Activated T-helper 1 cell treated with anti-CD3 and anti-CD28 coated beads, Interleukin-2, amount 50 U/mL, for 16 hours (primary cell): Measurements from ENCODE around the gene FIGN.

Experiments
- DNase-seq, 2 donors: peaks; one replicate each; pipeline ENCODE4 v3.0.0-alpha.2; 2020; ENCODE audit warnings: low read depth in 1 of 2, low spot score in 1 of 2

FIGN gene

GRCh38 chr2:163665817-163666216 lies 70.0 kb downstream of the FIGN start:
- DNase-seq, result no peak

DNA sequence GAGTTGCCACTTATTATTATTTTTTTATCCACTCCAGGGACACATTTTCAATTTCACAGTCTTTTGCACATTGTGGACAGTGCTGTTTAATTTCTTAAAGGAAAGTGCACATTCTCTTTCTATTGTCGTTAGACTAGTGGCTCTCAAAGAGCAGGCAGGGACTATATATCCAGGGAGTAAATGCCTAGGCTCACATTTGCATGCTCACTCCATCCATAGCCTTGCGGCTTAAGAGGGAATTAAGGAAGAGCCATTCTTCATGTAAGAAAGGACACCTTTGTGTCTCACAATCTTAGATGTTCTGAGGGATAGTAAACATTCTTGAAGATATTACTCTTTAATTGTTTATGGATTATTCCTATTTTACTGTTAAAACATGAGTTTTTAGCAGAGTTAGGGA lies 70.8 kb downstream of the FIGN start:
- DNase-seq, result no peak

DNA sequence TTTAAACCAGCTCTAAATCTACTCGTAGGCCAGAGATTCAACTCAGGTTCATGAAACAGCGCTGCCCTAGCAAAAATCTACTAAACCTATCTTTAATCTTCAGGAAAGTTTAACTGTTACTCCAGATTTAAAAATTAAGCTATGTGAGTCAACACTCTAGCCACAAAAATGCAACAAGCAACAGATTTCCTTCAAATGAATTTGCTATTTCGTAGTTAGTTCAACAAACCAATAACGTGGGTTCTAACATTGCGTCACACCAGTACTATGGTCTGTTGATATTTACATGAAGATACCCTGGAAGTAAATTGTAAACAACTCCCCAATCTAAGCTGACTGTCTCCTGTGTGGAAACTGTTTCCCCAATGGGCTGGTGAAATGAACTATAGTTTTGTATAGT lies 71.2 kb downstream of the FIGN start:
- no peak for DNase-seq

- no peak for DNase-seq
These were observed 73.5 kb downstream of the FIGN start for GRCh38 chr2:163662141-163662780.

GRCh38 chr2:163659224-163659623 lies 76.6 kb downstream of the FIGN start:
- DNase-seq, result no peak

GRCh38 chr2:163658556-163658955 lies 77.3 kb downstream of the FIGN start:
- DNase-seq, result no peak

DNA sequence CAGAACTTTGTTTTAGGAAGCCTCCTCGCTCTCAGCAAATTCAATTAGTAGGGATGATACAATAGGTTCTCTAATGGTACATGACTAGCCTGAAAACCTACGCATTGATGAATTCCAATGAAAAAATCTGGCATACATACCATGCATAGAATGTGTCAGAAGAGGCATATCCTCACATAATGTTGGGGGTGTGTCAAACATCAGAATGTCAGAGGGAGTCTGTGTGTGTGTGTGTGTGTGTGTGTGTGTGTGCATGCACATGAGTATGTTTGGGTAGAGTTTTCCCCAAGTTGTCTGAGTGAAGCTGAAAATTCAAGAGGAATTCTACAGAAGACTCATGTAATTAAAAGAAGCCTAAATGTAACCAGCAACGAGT lies 78.5 kb downstream of the FIGN start:
- DNase-seq, result no peak

DNA sequence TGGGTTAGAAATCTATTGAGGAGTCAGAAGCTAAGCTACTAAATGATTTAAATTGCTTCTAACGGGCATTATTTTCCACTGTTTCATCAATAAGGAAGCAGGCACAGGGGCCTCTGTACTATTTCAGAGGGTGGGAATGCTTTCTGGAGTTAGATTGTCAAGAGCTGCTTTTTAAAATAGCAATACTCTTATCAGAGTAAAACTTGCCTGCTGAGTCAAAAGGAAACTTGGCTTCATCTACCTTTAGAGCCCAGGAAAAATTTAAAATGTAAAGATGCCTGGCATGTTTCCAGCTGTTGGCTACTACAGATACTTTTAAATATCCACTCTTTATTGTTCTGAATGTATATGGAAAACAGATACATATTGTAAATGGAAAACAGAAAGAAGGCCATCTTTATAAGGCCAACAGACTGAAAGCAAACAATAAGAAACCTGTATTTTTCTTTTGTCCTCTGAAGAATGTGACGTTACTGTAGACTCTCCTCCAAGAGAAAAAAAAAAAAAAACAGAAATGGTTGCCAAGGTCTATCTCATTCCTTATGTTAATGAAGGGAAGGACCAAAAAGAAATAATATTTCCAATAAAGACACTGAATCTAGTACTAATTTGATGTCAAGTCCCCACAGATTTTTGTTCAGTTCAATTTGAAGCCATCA lies 79.1 kb downstream of the FIGN start:
- no peak for DNase-seq

DNA sequence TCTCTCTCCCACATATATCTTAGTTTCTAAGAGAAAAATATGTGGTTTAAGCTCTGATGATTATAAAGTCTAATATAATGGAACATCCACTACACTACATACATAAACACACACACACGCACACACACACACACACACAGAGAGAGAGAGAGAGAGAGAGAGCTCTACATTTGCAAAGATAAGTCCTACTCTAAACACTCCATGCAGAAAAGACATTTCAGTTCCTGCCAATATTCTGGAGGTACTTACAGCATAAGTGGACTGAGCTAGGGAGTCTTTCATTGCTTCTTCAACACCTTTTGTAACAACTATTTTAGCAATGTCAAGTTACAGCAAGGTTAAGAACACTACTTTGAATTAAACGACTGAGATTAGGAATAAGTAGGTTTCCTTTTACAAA lies 80.1 kb downstream of the FIGN start:
- no peak for DNase-seq

DNA sequence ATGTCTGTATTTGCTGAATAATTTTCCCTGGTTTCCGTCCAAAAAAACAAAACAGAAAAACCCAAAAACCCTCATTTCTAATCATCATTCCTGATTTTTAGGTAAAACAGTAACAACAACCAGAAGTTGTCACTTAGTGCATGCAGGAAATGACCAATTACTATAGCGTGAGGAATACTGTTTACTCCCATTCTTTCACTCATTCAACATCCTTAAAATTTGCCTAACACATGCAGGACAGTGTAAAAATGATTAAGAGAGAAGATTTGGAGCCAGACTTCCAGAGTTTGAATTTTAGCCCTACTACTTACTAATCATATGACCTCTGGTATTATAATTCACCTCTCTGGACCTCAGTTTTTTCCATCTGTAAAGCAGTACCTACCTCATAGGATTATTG lies 83.1 kb downstream of the FIGN start:
- DNase-seq, result no peak

- DNase-seq, result no peak
These were observed 86.7 kb downstream of the FIGN start for GRCh38 chr2:163649080-163649479.

GRCh38 chr2:163647300-163647699 lies 88.5 kb downstream of the FIGN start:
- DNase-seq, result no peak

- DNase-seq, result no peak
These were observed 89.1 kb downstream of the FIGN start for GRCh38 chr2:163646687-163647086.

DNA sequence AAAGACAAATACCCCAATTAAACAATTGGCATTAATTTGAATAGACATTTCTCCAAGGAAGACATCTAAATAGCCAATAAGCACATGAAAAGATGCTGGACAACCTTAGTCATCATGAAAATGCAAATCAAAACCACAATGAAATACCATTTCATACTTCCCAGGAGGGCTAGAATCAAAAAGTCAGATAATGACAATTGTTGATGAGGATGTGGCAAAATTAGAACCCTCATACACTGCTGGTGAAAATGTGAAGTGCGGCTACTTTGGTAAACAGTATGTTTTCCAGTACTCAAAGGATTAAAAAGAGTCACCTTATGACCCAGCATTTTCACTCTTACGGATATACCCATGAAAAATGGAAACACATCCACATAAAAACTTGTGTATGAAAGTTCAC lies 91.6 kb downstream of the FIGN start:
- no peak for DNase-seq

DNA sequence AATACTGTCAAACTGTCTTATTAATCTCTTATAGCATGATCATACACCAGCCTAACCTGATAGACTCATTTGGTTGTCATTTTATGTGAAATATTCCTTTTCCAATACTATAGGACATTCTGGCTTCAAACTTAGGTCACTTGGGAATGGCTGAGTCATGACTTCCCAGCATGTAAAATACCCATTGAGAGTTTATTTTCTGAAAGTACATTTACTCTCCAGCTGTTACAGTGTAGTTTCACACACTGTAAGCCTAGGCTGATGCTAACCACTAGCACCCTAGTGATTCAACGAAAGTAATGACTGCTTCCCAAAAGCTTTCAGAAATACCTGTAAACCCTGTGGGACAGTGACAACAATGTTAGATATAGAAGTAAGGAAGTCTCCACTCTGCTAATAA lies 93.8 kb downstream of the FIGN start:
- no peak for DNase-seq

- DNase-seq, result no peak
These were observed 95.1 kb downstream of the FIGN start for GRCh38 chr2:163640542-163641193.

DNA sequence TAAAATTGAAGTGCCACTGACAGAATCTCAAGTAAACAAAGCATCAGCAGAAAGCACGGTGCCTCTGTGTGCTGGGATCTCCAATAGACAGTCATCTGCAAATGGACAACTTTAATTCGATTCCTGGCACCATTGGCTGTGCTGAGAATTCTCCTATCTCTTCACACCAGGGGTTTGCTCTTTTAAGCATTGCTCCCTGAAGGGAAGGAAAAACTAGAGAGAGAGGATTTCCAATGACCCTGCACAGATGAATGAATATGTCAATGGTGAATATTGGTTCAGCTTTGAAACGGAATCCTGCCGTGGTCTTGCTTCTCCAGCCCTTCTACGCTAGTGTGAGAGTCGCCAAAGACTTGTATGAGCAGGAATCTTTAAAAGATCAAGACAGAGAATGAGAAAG lies 97.9 kb downstream of the FIGN start:
- DNase-seq, result no peak

DNA sequence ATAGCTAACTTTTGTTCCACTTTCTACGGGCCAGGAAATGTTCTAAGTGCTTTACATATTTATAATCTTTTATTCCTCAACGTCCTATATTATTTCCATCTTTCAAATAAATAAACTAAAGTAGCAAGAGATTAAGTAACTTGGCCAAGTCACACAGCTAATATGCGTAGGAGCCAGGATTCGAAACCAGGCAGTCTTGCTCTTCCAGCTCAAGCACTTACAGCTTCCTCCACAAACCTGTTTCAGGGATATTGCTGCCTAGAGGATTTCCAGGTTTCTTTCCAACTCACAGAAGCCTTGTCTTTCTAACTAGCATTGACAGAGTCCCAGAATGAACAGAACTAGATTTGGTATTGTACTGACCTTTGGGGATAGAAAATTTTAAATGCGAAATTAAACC lies 102.5 kb downstream of the FIGN start:
- DNase-seq, result no peak

- no peak for DNase-seq
These were observed 105.0 kb downstream of the FIGN start for GRCh38 chr2:163630836-163631235.

DNA sequence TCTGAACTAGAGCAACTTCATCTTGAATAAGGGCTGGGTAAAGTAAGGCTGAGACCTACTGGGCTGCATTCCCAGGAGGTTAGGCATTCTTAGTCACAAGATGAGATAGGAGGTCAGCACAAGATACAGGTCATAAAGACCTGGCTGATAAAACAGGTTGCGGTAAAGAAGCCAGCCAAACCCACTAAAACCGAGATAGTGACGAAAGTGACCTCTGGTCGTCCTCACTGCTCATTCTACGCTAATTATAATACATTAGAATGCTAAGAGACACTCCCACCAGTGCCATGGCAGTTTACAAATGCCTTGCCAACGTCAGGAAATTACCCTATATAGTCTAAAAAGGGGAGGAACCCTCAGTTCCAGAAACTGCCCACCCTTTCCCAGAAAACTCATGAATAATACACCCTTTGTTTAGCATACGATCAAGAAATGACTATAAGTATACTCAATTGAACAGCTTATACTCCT lies 109.1 kb downstream of the FIGN start:
- DNase-seq, result no peak

GRCh38 chr2:163626208-163626607 lies 109.6 kb downstream of the FIGN start:
- DNase-seq, result no peak

GRCh38 chr2:163625632-163626031 lies 110.2 kb downstream of the FIGN start:
- no peak for DNase-seq
